SU-DHL-6 (cell line): ENCODE data around the gene SGCE.

ENCODE experiments used
- H2AFZ ChIP-seq: fragments of 200-600 bp; sonication (generic); 2 replicates; pipeline ENCODE4 v1.6.1; 2014; ENCODE audit warnings: low read depth, mild to moderate bottlenecking, moderate library complexity, mixed read lengths, antibody characterized with exemption, low read length; ENCODE audit not compliant: severe bottlenecking
- H3F3A ChIP-seq: fragments of 200-600 bp; shearing (Covaris generic); 2 replicates; pipeline ENCODE4 v1.6.0; 2016; ENCODE audit warnings: antibody characterized with exemption, mild to moderate bottlenecking; ENCODE audit not compliant: insufficient read depth
- H3K27ac ChIP-seq: fragments of 200-600 bp; sonication (generic); 2 replicates; pipeline ENCODE4 v1.5.1; 2016; ENCODE audit warnings: low read depth, mild to moderate bottlenecking, low read length, moderate library complexity, mixed read lengths
- H3K27me3 ChIP-seq: fragments of 200-600 bp; sonication (generic), shearing (Covaris generic); 2 replicates; pipeline ENCODE4 v1.6.0; 2014; ENCODE audit warnings: mild to moderate bottlenecking, low read length
- H3K36me3 ChIP-seq: fragments of 200-600 bp; sonication (generic); 2 replicates; pipeline ENCODE4 v1.6.1; 2014; ENCODE audit warnings: mild to moderate bottlenecking, low read length, mixed read lengths
- H3K4me2 ChIP-seq: fragments of 300-600, 200-600 bp; shearing (Covaris generic), sonication (generic); 2 replicates; pipeline ENCODE4 v1.6.0; 2014; ENCODE audit warnings: low read length, low read depth, mild to moderate bottlenecking; ENCODE audit not compliant: poor library complexity, severe bottlenecking
- H3K4me3 ChIP-seq: fragments of 200-600 bp; sonication (generic); 2 replicates; pipeline ENCODE4 v1.5.1; 2014; ENCODE audit warnings: antibody characterized with exemption, low read length, mild to moderate bottlenecking, mixed read lengths; ENCODE audit not compliant: insufficient read depth, poor library complexity, severe bottlenecking
- H3K79me2 ChIP-seq: fragments of 200-600 bp; sonication (generic); 2 replicates; pipeline ENCODE4 v1.6.1; 2014; ENCODE audit warnings: mild to moderate bottlenecking, low read length, moderate library complexity; ENCODE audit not compliant: insufficient read depth
- H3K9ac ChIP-seq: fragments of 200-600 bp; sonication (generic); 2 replicates; pipeline ENCODE4 v1.7.0; 2014; ENCODE audit warnings: mild to moderate bottlenecking, low read length
- H3K9me2 ChIP-seq: fragments of 200-600 bp; sonication (generic); replicated peaks from 2 replicates; pipeline ENCODE4 v1.6.1; 2014; ENCODE audit warnings: low read length; ENCODE audit not compliant: insufficient read depth
- H3K9me3 ChIP-seq: fragments of 200-600 bp; sonication (generic); 2 replicates; pipeline ENCODE4 v1.6.1; 2014; ENCODE audit warnings: low read length, mixed read lengths; ENCODE audit not compliant: insufficient read depth
- H4K20me1 ChIP-seq: fragments of 200-600 bp; sonication (generic); 2 replicates; pipeline ENCODE4 v1.6.1; 2014; ENCODE audit warnings: low read depth, mild to moderate bottlenecking, antibody characterized with exemption, low read length, moderate library complexity, mixed read lengths
- EZH2phosphoT487 ChIP-seq: fragments of 200-600 bp; sonication (generic), shearing (Covaris generic); conservative IDR thresholded peaks from 2 replicates; pipeline ENCODE4 v1.6.1; 2018; ENCODE audit warnings: mild to moderate bottlenecking, antibody characterized with exemption, low read length, moderate library complexity, mixed read lengths
- TF ChIP-seq, protein P1 (sequence below): fragments of 200-600 bp; sonication (generic); IDR thresholded peaks from one replicate; pipeline ENCODE4 v1.5.1; 2017; ENCODE audit warnings: antibody characterized with exemption, mild to moderate bottlenecking, low read length, moderate library complexity; ENCODE audit not compliant: insufficient read depth, poor library complexity, severe bottlenecking

The SGCE gene

GRCh38 chr7:94594882-94595281 is 61.1 kb downstream of the SGCE start:
- TF ChIP-seq, protein P1, sequence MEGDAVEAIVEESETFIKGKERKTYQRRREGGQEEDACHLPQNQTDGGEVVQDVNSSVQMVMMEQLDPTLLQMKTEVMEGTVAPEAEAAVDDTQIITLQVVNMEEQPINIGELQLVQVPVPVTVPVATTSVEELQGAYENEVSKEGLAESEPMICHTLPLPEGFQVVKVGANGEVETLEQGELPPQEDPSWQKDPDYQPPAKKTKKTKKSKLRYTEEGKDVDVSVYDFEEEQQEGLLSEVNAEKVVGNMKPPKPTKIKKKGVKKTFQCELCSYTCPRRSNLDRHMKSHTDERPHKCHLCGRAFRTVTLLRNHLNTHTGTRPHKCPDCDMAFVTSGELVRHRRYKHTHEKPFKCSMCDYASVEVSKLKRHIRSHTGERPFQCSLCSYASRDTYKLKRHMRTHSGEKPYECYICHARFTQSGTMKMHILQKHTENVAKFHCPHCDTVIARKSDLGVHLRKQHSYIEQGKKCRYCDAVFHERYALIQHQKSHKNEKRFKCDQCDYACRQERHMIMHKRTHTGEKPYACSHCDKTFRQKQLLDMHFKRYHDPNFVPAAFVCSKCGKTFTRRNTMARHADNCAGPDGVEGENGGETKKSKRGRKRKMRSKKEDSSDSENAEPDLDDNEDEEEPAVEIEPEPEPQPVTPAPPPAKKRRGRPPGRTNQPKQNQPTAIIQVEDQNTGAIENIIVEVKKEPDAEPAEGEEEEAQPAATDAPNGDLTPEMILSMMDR: no peak
- Histone ChIP-seq H3K36me3 (peaks cover 8% of the 10 kb centered on the region; the same call in 1 of the 2 replicates), H3K9me3 (no peaks in the 10 kb centered on the region), H3K79me2 (no peaks in the 10 kb centered on the region), H4K20me1 (no peaks in the 10 kb centered on the region), H3K9ac (no peak overlapping the region), H3K27ac (no peak overlapping the region), H3K9me2 (no peaks in the 10 kb centered on the region), H3K4me2 (no peak overlapping the region), H3K27me3 (no peaks in the 10 kb centered on the region), H2AFZ (no peak overlapping the region), H3F3A (no peaks in the 10 kb centered on the region), H3K4me3 (no peak overlapping the region)

- no peak overlapping the region for H3K27ac ChIP-seq
- H3F3A ChIP-seq: no peaks in the 10 kb centered on the region
- H3K36me3 ChIP-seq: peaks cover 3% of the 10 kb centered on the region; the same call in 1 of the 2 replicates
- no peak overlapping the region for H3K9ac ChIP-seq
- no peak overlapping the region for H2AFZ ChIP-seq
- no peaks in the 10 kb centered on the region for H3K9me2 ChIP-seq
- no peaks in the 10 kb centered on the region for H3K79me2 ChIP-seq
- H3K4me3 ChIP-seq: no peak overlapping the region
- peak overlapping the region; percentile 34 for H3K4me2 ChIP-seq
- H3K9me3 ChIP-seq: no peaks in the 10 kb centered on the region
- no peaks in the 10 kb centered on the region for H3K27me3 ChIP-seq
- TF ChIP-seq EZH2phosphoT487: no peak
- TF ChIP-seq, protein P1: no peak
- H4K20me1 ChIP-seq: no peaks in the 10 kb centered on the region
Observed at GRCh38 chr7:94591176-94591575, 64.8 kb downstream of the SGCE start.

DNA sequence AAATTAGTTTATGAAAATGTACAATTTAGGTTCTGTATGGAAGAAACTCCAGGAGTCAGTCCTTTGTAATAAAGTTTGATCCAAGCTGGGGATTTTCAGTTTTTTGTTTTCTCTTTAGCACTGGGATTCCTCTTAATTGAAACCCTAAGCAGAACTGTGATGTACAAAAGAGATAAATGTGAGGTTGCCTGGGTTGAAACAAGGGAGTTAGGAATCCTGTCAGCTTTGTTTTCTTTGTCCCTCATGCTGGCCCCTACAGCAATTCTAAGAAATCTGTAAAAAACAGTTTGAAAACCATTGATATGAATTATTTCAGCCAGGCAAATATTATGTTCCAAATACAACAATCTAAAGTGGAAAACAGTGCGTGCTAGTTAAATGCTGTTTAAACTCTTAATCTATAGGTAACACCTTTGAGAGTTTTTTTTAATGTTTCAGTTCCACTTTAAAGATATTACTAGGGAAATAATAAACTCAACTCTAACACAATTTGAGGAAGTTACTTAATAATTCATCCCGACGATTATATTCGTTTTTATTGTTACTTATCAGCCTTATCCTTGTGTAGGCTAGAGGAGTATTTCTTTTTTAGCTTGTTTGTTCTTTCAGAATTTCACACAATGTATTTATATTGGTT is 65.3 kb downstream of the SGCE start:
- Histone ChIP-seq H3K4me3 (no peak overlapping the region), H4K20me1 (no peaks in the 10 kb centered on the region), H3K9me3 (no peaks in the 10 kb centered on the region), H2AFZ (no peak overlapping the region), H3K4me2 (peak overlapping the region; percentile 34), H3K27ac (no peak overlapping the region), H3F3A (no peaks in the 10 kb centered on the region), H3K9me2 (no peaks in the 10 kb centered on the region), H3K79me2 (no peaks in the 10 kb centered on the region), H3K9ac (no peak overlapping the region), H3K36me3 (peaks cover 3% of the 10 kb centered on the region; the same call in 1 of the 2 replicates), H3K27me3 (no peaks in the 10 kb centered on the region)
- TF ChIP-seq EZH2phosphoT487: no peak
- TF ChIP-seq, protein P1: no peak
